HEK293T (cell line): ENCODE data around the gene AAK1.

Experiments
- ARNT ChIP-seq: fragments of 450-650 bp; IDR thresholded peaks from 2 replicates; pipeline ENCODE4 v1.6.1; 2017; ENCODE audit warnings: mild to moderate bottlenecking
- BHLHE40 ChIP-seq: fragments of 450-650 bp; IDR thresholded peaks from 2 replicates; pipeline ENCODE4 v1.6.1; 2016; ENCODE audit warnings: mild to moderate bottlenecking, moderate library complexity, borderline replicate concordance
- CTBP1 ChIP-seq: fragments of 450-650 bp; IDR thresholded peaks from 2 replicates; pipeline ENCODE4 v1.6.1; 2016; ENCODE audit warnings: borderline replicate concordance
- ELF4 ChIP-seq: fragments of 450-650 bp; IDR thresholded peaks from 2 replicates; pipeline ENCODE4 v1.6.1; 2017; ENCODE audit warnings: antibody characterized with exemption
- FOXK2 ChIP-seq: fragments of 450-650 bp; IDR thresholded peaks from 2 replicates; pipeline ENCODE4 v1.6.1; 2016; ENCODE audit warnings: mild to moderate bottlenecking
- FOXM1 ChIP-seq: fragments of 450-650 bp; IDR thresholded peaks from 2 replicates; pipeline ENCODE4 v1.6.1; 2017; ENCODE audit warnings: mild to moderate bottlenecking, borderline replicate concordance
- L3MBTL2 ChIP-seq: fragments of 450-650 bp; conservative IDR thresholded peaks from 2 replicates; pipeline ENCODE4 v1.6.1; 2016; ENCODE audit warnings: mild to moderate bottlenecking
- LEF1 ChIP-seq: fragments of 450-650 bp; IDR thresholded peaks from 2 replicates; pipeline ENCODE4 v1.6.1; 2017; ENCODE audit warnings: mild to moderate bottlenecking, borderline replicate concordance
- SP1 ChIP-seq: fragments of 450-650 bp; IDR thresholded peaks from 2 replicates; pipeline ENCODE4 v1.6.1; 2017
- SUZ12 ChIP-seq: fragments of 450-650 bp; IDR thresholded peaks from 2 replicates; pipeline ENCODE4 v1.6.1; 2016; ENCODE audit warnings: mild to moderate bottlenecking
- TARDBP ChIP-seq: fragments of 450-650 bp; IDR thresholded peaks from 2 replicates; pipeline ENCODE4 v1.6.1; 2016
- ZNF384 ChIP-seq: fragments of 450-650 bp; IDR thresholded peaks from 2 replicates; pipeline ENCODE4 v1.6.1; 2016

DNA sequence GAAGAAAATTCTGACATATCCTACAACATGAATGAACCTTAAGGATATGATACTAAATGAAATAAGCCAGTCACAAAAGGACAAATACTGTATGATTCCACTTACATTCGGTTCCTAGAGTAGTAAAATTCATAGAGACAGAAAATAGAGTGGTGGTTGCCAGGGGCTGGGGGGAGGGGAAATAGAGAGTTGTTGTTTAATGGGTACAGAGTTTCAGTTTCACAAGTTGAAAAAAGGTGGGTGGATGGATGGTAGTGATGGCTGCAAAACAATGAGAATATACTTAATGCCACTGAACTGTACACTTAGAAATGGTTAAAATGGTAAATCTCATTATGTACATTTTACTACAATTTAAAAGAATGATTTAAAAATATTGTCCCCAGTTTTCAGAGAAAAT is 153.1 kb downstream of the AAK1 start:
- TF ChIP-seq SP1 (no peak), L3MBTL2 (no peak), SUZ12 (no peak), FOXM1 (no peak), BHLHE40 (no peak), ELF4 (no peak), CTBP1 (no peak), ARNT (no peak), LEF1 (no peak), FOXK2 (no peak), TARDBP (no peak), ZNF384 (no peak)
